ENCODE data around the gene PTPN20.

DNA sequence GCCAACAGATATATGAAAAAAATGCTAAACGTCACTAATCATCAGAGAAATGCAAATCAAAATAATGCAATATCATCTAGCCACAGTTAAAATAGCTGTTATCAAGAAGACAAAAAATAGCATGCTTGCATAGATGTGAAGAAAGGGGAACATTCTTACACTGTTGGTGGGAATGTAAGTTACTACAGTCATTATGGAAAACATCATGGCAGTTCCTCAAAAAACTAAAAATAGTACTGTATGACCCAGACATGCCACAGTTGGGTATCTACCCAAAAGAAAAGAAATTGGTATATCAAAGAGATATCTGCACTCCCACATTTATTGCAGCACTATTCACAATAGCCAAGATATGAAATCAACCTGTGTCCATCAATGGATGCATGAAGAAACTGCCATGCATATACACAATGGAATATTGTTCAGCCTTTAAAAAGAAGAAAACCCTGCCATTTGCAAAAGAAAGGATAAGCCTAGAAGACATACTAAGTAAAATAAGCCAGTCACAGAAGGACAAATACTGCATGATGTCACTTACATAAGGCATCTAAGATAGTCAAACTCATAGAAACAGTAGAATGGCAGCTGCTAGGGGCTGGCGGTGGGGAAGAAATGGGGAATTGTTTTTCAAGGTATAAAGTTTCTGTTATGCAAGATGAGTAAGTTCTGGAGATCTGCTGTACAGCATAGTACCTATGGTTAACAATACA, 107.0 kb downstream of the PTPN20 start:
- TF ChIP-seq POLR2AphosphoS5 (IDR thresholded peaks at IDR 0.05): no peak
- TF ChIP-seq, protein P1, sequence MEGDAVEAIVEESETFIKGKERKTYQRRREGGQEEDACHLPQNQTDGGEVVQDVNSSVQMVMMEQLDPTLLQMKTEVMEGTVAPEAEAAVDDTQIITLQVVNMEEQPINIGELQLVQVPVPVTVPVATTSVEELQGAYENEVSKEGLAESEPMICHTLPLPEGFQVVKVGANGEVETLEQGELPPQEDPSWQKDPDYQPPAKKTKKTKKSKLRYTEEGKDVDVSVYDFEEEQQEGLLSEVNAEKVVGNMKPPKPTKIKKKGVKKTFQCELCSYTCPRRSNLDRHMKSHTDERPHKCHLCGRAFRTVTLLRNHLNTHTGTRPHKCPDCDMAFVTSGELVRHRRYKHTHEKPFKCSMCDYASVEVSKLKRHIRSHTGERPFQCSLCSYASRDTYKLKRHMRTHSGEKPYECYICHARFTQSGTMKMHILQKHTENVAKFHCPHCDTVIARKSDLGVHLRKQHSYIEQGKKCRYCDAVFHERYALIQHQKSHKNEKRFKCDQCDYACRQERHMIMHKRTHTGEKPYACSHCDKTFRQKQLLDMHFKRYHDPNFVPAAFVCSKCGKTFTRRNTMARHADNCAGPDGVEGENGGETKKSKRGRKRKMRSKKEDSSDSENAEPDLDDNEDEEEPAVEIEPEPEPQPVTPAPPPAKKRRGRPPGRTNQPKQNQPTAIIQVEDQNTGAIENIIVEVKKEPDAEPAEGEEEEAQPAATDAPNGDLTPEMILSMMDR (IDR thresholded peaks at IDR 0.05): no peak
